Hematopoietic multipotent progenitor cell (in vitro differentiated cells): ENCODE results near the gene TTC27. TPM values are rescaled to one million over a fixed set of nuclear protein-coding genes. Genes with fewer than 3 reads are reported as not detected.

Source experiments
- DNase-seq, 3 donors: peaks; one replicate each; pipeline ENCODE4 v3.0.0-alpha.2; 2011 to 2015; ENCODE audit warnings: low read depth in 2 of 3, low spot score in 2 of 3
- total RNA-seq: library from RNA; depleted of rRNA; stranded (reverse); fragments of >200 nt; gene quantifications from one replicate; pipeline ENCODE4 v1.2.3, GENCODE V29; 2012

The TTC27 gene
- total RNA-seq, 1 donor: 17.5 TPM

DNA sequence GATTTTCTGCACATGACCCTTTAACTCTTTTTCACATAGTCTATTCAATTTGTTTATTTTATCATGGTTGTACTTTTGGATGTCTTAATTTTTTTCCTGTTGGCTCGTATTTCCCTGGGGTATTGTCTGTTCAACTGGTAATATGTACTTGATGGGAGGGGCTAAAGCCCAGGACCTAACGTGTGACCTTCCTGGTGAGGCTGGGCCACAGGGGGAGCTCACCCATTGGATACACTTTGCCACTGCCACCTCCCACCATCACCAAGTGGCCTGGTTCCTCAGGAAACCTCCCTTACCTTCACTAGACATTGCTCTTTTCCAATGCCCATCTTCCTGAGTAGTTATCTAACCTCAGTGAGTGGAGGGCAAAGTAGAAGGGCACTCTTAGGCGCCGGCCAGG is 175.0 kb downstream of the TTC27 start:
- no peak for DNase-seq

DNA sequence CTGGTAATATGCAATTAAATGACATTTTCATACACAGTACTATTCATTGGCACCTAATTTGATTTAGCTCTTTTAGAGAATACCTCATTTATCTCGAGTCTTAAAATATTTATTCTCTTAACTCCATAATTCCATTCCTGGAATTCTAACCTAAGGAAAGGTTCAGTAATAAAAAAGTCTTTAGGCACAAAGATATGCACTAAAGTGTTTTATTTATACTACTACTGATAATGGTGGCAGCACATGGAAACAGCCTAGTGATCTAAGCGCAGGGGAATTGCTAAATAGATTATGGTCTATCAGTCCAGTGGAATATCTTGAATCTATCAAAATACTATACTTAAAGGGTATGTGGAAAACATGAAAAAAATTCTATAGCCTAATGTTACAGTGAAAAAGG is 176.4 kb downstream of the TTC27 start:
- DNase-seq: no peak

DNA sequence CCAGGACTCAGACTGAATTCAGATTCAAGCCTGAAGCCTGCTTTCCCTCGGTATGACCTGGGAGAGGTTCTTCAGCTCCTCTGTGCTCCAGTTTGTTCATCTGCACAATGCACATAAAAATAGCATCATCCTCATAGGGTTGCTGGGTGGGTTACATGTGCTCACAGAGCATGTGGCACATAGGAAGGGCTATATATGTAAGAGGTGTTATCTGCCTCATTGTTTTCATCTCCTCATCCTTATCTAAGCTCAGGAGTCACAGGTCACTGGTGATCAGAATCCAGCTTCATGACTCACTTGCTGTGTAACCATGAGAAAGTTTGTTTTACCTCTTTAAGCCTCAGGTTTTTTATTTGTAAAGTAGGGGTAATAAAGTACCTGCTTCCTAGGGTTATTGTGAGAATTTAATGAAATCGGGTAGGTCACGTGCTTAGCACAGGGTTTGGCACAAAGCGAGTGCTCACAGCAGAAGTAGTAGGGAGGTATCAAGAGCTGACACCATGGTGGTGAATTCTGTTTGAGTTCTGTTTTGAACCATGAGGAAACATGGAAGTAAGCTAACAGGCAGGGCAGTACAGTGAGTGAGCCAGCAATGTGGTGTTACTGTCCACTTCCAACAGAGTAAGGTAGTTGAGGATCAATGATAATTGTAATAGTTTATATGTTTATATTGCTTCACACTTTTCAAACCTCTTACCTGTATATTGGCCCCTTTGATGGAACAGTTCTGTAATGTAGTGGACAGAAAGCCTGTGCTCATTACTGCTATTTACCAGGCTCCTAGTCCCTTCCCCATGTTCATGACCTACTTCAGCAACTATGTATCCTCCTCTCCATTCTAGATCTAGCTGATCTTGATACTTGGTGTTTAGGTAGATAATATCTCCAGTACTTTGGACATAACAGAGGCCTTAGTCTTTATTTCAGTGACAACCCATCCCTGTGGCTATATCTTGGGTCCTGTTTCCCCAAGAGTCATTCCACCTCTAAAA is 177.6 kb downstream of the TTC27 start:
- no peak for DNase-seq

DNA sequence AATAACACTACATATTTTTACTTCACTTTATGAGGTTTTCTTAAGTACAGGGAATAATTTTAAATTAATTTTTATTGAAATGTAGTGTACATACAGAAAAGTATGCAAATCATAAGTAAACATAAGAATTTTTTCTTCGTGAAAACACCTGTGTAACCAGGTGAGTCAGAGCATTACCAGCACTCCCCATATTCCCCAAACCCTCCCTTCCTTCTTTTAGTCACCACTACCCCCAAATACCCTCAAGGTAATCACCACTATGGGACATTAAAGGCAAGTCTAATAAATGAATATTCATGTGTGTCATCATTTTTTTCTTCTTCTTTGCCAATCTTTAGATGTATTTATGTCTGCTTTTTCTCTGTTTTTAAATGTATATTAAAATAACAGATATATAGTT is 179.0 kb downstream of the TTC27 start:
- DNase-seq: no peak

DNA sequence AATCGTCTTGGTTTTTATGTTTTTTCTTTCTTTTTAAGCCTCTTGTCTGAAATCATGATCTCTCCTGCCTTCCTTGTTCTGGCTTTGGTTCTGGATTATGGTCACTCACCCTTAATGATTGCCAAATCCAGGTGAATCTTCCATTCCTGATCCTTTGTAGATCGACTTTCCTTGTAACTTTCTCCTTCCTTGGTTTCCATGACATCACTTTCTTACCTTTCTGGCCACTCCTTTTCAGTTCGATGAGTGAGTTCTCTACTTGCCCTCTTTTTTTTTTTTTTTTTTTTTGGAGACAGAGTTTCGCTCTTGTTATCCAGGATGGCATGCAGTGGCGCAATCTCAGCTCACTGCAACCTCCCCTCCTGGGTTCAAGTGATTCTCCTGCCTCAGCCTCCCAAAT is 179.8 kb downstream of the TTC27 start:
- DNase-seq: no peak

DNA sequence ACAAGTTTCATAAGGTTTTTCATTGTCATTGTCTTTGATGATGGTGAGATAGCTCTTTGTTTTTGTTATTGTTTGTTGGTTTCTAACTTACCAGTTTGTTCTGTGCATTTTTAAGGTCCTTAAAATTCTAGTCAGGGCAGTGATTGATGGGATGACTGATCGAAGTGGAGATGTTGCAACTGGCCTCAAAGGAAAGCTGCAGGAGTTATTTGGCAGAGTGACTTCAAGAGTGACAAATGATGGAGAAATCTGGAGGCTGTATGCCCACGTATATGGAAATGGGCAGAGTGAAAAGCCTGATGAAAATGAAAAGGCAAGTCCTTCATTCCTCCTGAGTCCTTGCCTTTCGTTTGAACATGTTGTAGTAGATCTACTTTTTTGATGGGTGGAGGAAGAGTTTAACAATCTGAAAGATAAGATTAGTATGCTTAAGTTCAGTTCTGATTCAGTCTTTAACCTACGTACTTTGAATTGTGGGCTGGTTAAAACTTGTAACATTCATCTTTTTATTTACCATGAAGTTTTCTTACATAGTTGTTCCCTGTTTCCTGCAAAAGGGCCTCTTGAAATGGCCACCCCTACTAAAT is 183.2 kb downstream of the TTC27 start:
- DNase-seq: no peak

DNA sequence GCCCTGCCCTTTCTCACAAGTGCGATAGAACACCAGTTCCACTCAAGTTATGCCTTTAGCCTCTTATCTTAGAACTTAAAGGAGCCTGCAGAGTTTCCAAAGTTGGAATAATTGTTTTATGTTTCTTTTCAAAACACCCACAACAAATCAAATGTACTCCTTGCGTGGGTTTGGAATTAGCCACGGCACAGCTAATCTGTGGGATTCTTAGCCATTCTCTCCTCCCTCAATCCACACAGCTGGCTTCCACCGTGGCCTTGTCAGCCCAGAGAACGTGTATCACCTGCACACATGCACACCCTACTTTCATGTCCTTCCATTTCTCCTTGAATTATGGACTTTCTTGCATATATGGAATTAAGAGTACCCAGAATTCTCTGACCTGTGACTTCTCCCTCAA is 183.8 kb downstream of the TTC27 start:
- no peak for DNase-seq

DNA sequence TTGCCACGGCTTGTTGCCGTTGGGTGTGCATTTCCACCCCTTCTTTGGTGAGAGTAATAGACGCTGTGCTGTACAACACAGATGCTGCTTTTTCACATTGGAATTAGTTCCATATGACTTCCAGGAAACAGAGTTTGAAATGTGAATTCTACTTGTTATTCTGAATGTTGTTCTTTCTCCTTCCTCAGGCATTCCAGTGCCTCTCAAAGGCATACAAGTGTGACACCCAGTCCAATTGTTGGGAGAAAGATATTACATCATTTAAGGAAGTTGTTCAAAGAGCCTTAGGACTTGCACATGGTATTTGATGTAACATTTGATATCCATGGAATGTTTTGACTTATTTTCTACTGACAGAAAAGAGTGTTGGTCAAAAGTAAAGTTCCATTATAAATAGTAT is 184.5 kb downstream of the TTC27 start:
- DNase-seq: no peak

DNA sequence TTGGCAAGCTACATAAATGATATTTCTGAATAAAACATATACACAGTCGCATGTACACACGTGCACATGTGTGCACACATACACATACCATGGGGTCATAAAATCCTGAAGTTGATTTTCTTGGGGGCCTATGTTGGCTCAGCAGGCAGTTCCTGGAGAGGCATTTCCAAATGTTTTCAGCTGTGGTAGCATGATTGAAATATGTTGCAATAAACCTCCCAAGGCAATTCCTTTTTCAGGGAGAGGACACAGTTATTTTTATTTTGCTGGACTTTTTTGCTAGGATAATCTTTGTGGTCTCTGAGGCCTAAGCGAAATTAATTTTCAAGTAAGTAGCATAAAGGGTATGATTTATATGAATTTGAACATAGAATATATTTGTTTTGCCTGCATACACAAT is 192.2 kb downstream of the TTC27 start:
- DNase-seq: no peak

DNA sequence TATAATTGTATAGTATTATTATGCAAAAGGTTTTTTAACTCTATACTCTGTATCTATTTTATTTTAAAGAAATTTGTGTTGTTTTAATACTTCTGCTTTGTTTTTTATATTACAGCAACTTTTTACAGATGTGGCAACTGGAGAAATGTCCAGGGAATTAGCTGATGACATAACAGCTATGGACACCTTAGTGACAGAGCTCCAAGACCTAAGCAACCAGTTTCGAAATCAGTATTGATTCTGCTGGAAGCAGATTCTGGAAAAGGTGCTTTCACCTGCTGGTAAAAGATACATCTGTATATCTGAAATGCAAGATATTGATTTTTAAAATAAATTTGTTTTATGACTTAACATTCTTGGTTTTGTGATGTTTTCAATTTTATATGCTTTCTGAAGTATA is 192.9 kb downstream of the TTC27 start:
- no peak for DNase-seq

DNA sequence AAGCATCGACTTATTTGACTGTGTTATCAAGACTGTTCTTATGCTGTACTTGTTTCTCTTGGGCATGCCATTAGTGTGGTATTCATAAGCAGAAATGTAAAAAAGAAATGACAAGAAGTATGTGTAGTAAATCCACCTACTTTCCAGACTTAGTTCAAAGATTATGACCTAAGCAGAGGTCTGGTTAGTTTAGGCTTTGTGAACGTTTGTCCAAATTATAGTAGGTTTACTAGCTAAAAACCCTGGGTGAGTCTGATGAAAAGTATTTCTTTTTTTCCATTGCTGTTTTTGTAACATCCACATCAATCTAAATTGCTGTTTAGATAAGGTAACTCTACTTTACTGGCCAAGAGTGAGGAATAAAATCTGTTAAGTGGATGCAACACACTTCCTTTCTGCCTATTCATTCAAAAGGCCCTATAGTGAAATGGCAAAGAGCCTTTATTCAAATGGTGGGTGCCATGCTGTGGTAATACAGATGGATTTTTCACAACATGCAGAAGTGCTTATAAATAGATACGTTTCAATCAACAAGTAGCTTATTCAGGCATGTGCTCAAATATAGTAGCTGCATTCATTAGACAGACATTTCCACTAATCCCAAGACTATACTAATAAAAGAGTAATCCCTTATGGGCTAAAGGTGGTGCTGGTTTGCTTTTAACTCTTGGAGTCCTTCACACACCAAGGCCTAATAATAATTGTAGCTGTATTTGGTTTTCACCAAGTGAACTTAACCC is 196.4 kb downstream of the TTC27 start:
- DNase-seq: no peak

DNA sequence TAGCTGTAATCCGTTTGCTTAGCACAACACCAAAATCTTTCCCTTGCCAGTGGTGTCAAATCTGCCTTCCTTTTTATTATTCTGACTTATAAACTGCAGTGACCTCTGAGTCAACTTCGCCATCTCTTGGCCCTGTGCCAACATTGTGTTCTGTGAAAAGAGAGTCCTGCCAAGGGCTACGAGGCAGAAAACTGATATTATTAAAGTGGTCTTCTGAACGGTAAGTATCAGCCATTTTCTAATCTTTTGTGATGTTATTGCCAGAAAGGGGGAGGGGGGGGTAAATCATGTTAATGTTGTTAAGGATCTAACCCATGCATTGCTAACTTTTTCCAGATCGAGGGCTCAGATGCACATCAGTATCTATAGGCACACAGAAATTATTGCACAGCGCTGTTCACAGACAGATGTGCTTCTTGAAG is 197.5 kb downstream of the TTC27 start:
- DNase-seq: peak in 2 of 3 donors; percentile 14 to 36

DNA sequence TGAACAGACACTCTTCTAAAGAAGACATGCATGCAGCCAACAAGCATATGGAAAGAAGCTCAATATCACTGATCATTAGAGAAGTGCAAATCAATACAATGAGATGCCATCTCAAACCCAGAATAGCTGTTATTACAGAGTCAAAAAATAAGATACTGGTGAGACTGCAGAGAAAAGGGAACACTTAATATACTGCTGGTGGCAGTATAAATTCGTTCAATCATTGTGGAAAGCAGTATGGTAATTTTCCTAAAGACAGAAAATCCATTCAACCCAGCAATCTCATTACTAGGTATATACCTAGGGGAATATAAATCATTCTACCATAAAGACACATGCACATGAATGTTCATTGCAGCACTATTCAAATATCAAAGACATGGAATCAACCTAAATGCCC is 202.3 kb downstream of the TTC27 start:
- no peak for DNase-seq

DNA sequence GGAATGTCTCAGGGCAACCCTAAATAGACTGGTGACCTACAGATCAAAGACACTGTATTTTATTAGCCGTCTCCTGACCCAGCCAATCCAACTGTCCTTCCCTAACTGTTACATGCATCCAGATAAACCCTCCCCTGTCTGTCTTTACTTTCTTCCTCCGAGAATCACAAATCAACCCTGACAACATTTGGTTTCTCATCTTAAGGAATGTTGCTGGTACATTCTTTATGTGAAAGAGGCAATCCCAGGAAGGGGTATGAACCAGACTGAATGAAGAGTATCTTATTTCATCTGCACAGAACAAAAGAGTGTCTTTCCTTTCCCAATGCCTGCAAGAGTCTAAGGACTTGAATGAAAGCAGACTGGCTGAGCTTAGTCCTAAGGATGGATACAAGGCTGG is 205.0 kb downstream of the TTC27 start:
- no peak for DNase-seq

DNA sequence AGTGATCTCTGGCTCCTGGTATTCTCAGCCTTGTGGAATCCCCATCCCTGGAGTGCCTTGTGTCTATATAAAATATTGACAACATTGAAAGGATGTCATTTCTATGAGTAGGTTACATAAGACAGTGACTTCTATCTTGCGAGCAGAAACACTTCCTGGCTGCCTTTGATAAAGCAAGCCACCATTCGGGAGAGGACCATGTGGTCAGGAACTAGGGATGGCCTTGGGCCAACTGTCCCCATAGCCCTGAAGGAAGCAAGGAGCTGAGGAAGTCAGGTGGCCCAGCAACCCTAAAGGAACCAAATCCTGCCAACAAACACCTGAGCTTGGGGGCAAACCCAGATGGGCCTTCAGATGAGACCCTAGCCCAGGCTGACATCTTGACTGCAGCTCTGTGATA is 205.9 kb downstream of the TTC27 start:
- no peak for DNase-seq

DNA sequence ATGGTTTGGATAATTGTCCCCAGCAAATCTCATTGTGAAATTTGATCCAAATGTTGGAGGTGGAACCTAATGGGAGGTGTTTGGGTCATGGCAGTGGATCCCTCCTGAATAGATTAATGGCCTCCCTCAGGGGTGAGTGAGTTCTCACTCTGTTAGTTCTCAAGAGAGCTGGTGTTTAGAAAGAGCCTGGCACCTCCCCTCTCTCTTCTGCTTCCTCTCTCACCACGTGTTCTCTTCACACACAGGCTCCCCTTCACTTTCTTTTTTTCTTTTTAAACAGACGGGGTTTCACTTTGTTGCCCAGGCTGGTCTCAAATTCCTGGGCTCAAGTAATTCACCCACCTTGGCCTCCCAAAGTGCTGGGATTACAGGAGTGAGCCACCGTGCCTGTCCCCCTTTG is 207.3 kb downstream of the TTC27 start:
- DNase-seq: no peak

DNA sequence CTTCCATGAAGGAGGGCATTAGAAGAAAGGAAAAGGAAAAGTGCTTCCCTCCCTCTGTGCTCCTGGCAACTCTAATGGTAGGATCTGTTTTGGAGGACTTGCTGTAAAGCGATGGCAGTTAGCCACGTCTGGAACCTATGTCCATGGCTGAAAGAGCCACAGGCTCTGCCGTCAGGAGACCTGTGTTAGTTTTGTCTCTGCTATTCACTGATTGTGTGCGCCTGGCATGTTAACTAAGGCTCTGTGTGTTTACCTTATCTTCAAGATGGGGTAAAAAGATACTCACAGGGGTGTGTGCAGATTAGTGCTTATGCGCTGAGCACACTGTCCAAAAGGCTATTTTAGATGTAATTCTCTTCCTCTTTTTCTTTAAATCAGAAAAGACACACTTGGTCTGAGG is 209.1 kb downstream of the TTC27 start:
- no peak for DNase-seq

DNA sequence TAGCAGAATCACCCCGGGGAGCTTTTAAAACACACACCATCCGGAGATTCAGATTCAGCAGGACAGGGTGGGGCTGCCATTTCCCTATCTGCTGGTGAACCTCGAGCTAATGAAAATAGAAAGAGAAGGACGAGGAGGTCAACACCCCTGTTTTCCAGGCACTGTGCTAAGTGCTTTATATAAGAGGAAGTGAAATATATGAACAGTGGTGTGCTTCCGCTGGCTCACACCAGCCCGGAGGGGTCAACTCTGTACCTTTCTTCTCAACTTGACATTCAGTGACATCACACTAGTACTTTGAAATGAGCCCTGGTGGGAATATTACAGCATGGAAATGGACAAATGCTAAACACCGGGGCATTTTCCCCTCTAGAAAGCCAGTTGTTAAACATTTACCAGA is 210.6 kb downstream of the TTC27 start:
- DNase-seq: no peak

DNA sequence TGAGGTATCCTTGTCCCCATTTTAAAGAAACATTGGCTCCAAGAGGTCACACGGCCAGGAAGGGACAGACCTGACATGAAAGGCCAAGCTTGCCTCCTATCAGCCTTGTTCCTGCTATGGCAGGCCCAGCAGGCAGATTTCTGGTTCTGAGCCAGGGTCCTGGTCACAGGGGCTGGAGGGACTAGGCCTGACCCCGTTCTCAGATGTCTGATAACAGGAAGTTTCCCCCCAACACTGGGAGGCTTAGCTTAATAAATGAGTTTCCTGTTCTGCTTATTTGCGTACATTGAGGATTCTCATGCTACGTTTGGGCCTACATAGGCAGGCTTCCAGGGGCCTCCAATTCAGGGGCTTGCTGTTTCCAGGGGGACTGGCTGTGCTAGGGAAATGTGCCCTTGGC is 211.1 kb downstream of the TTC27 start:
- DNase-seq: peak in 1 of 3 donors; percentile 6

DNA sequence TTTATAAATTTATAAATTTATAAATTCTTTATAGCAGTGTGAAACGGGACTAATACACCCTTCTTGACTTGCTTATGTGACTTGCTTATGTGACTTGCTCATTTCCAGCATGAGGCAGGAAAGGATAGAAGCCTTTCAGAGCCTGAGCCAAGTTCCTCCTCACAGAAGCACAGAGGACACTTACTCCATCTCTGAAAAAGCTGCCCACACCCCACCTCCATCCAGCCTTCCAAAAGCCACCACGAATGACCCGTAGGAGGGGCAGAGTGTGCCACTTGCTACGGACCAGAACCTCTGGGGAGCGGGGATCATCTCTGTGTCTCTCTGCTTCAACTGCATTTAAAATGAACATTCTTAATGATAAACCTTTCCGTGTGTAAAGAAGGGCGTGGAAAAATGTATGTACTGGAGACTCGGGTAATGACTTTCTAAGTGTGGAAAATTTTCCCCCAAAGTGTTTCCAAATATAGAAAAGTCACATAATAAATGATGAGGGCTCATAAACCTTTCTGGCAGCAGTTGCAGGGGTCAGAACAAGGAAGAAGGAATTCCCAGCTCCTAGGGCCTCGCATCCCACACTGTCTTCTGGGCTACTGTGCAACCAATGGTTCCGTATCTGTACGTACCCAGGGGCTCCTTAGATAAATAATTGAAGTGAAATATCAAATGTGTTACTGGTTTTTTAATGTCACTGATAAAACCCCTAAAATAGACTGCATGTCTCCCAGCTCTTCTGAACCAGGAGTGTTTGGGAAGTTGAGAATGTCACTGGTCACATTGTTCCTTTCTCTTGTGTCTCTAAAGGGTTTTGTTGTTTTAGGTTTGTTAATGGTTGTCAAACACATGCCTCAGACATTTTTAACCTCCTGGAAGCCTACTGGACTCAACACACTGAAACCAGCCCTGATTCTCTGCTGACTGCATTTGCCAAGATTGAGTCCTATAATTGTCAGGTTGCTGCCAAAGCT is 214.4 kb downstream of the TTC27 start:
- DNase-seq: no peak
